ENCODE measurements around the gene DAAM1.

GRCh38 chr14:59215322-59215721, 26.9 kb downstream of the DAAM1 start:
- no peak for TF ChIP-seq POLR2A (IDR thresholded peaks at IDR 0.05)
- TF ChIP-seq CTCF (IDR thresholded peaks at IDR 0.05) = no peak
- peak in 2 of 3 donors; percentile 66 to 74 for TF ChIP-seq POLR2AphosphoS5 (IDR thresholded peaks at IDR 0.05)

Data from breast epithelium (tissue), 3 donors.